Head of caudate nucleus (tissue), 42 donors: ENCODE results near the gene TRAPPC12.
A peak's percentile ranks its signal among the peaks of the same experiment; 100 is the strongest.
"Not testable (repeated sequence)": the region's sequence is repeated elsewhere in the genome, so short reads cannot be mapped to it uniquely, and the experiment has no call there.

ENCODE experiments used
- DNase-seq, 42 donors: peaks; one replicate each; pipeline versions ENCODE4 v3.0.0 to v3.0.0-alpha.2; 2020 to 2021; ENCODE audit warnings: mixed read lengths in 7 of 42
- intact Hi-C: fragments of 100-400 bp; cut with DNase I; formaldehyde crosslinking; loops from one replicate; pipeline ENCODE4 v1.15.0; 2022

Gene TRAPPC12

DNA sequence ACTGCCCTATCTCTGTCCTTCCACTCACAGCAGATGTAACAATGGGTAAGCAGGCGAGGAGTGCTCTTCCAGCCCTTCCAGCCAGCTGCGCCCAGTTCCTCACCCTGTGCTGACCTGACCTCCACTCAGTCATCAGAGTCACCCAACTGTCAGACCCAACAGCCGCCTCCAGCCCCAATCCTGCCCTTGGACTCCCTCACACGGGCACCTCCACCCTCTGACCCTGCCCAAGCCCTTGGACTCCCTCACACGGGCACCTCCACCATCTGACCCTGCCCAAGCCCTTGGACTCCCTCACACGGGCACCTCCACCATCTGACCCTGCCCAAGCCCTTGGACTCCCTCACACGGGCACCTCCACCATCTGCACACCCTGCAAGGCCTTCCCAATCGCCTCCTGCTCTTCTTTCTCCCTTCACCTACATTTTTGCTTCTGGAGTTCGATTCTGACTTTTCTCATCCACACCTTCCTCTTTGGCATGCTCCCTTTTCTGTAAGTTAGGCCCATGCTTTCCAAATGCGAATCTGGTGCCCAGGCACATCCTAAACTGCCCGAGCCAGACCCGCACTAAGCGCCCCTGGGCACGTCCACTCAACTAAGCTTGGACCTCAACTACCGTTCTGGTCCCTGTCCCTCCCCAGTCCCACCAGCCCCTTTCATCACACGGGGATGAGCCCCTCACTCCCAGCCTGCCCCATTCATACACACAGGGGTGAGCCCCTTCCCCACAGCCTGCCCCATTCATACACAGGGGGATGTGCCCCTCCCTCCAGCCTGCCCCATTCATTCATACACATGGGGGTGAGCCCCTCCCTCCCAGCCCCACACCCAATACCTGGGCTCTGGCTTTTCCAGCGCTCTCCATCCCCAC, 17.7 kb upstream of the TRAPPC12 start:
- intact Hi-C loops = no loop called here
- DNase-seq = no peak

- intact Hi-C loops = no loop called here
- DNase-seq = no peak
These were observed 14.3 kb upstream of the TRAPPC12 start for GRCh38 chr2:3365219-3365618.

GRCh38 chr2:3368261-3368722, 11.2 kb upstream of the TRAPPC12 start:
- no peak for DNase-seq
- intact Hi-C loops = no loop called here

GRCh38 chr2:3369340-3370181, 9.9 kb upstream of the TRAPPC12 start:
- intact Hi-C loops, DNase-seq: not testable (repeated sequence)

DNA sequence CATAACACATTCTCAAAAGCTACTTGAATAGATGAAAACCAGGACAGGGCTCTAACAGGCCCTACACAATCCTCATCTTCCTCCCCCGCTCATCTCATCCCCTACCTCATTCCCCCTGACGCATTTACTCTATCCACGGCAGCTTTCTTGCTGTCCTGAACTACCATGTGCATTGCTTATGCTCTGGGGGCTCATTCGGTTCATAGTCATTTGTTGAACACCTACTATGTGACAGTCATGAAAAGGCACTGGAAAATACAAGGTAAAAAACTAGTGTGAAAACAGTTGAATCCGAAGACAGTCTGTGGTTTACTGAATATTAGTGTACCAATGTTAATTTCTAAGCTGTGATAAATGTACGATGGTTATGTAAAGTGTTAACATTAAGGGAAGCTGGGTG, 2.7 kb upstream of the TRAPPC12 start:
- intact Hi-C loops = loop anchor here (5.0 kb wide), 3 partner anchors 75 to 200 kb away; partner anchors contain the start of gene RPS7
- no peak for DNase-seq

DNA sequence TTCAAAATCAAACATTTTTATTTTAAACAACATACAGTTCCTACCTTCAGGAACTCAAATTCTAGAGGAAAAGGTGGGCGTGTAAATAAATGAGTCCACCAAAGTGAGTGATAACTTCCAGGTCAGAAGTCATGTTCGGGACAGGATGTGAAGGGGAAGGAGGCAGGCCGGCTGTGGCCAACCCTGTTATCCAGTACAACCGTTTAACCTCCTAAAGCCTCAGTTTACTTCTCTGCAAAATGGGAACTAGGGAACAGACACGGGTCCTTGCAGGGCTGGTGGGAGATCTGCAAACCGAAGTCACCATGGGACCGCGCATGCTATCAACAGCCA, 2.2 kb upstream of the TRAPPC12 start:
- intact Hi-C loops = loop anchor here (5.0 kb wide), 3 partner anchors 75 to 200 kb away; partner anchors contain the start of gene RPS7
- DNase-seq = peak in 1 of 42 donors; percentile 12

DNA sequence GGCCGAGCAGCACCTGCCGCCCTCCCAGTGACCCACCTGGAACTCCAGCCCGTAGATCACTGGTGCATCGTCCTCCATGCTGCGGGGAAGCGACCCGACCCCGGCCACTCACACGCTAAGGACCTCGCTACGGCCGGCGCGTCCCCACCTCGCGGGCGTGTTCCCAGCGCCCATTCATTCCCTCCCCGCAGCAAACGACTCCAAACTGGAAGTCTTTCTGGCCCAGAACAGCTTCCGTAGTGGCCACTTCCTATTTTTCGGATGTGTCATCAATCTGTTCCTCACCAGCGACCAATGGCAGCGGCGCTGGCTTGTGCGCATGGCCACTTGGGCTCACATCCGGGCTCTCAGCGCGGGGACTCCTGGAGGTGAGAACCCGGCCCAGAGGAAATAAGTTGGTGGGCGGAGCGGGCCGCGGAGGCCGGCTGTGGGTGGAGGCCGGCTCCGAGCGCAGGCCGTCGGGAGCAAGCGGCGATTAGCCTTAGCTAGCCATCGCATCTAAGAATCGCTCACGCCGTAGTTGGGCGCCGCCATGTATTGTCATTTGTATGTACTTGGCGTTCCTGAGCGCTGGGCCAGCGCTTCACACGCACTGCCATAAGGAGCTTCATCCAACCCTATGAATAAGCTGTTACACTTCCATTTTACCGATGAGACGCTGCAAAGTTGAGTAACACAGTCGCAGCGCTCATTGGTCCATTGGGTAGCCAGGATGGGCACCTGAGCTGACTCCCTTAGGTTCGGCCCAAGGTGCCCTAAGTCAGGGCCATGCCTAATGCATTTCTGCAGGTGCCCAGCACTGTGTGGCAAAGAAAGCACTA, 1.7 kb upstream of the TRAPPC12 start, which contains the start of gene EIPR1:
Gene EIPR1 (minus strand): TSS at position 207 of the 821 bp plus-strand sequence. CDS start 129 bp downstream, at position 78.
- intact Hi-C loops = loop anchor here (5.0 kb wide), 3 partner anchors 76 to 199 kb away; partner anchors contain the start of gene RPS7
- DNase-seq = peak; percentile 88 to 100 (median 98)

DNA sequence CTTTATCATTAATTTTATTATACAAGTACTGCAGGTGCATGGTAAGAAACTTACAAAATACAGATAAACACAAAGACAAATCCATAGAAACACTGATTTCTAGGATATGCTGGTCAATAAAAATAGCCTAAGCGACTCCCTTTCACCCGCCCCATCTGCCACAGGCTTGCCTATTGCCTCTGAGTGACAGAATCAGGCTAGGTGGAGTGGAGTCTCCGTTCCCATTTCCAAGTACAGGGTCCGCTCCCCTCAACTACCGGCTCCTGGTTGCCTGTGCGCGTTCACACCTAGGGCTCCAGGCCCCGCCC, 201 bp upstream of the TRAPPC12 start:
- intact Hi-C loops = loop anchor here (5.0 kb wide), 3 partner anchors 77 to 198 kb away; partner anchors contain the start of gene RPS7
- DNase-seq = no peak

GRCh38 chr2:3386448-3386958, 7.0 kb downstream of the TRAPPC12 start:
- intact Hi-C loops = no loop called here

GRCh38 chr2:3387011-3387410, 7.5 kb downstream of the TRAPPC12 start:
- intact Hi-C loops = no loop called here
- DNase-seq = no peak

More at GRCh38 chr2:3386448-3386958, 7.0 kb downstream of the TRAPPC12 start:
- DNase-seq = no peak

- DNase-seq = no peak
- intact Hi-C loops = no loop called here
These were observed 8.3 kb downstream of the TRAPPC12 start for GRCh38 chr2:3387644-3388411.

DNA sequence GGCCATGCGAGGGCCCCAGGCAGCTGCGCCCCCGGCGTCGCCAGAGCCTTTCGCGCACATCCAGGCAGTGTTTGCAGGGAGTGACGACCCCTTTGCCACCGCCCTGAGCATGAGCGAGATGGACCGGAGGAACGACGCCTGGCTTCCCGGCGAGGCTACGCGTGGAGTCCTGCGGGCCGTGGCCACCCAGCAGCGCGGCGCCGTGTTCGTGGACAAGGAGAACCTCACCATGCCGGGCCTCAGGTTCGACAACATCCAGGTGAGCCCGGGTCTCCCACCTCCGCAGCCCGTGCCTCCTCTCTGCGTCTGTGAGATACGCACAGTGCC, 8.9 kb downstream of the TRAPPC12 start:
- intact Hi-C loops = no loop called here
- DNase-seq = no peak

DNA sequence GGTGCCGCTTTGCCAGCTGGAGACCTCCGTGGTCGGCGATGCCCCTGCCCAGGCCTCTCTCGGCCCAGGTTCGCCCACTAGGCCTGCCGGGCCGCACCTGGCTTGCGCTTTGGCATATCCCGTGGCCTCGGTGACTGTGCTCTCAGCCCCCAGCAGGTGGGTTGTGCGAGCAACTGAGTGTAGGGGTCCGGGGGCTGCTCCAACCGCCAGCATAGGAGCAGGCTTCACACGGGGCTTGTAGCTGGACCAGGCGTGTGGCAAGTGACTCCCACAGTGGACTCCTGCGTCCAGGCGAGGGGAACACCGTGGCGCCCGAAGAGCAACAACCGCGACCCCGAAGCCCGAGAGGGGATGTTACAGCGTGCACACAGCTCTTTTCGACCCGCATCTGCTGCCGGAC, 9.7 kb downstream of the TRAPPC12 start:
- no peak for DNase-seq
- intact Hi-C loops = no loop called here

GRCh38 chr2:3390041-3390440, 10.5 kb downstream of the TRAPPC12 start:
- intact Hi-C loops = no loop called here
- DNase-seq = no peak

DNA sequence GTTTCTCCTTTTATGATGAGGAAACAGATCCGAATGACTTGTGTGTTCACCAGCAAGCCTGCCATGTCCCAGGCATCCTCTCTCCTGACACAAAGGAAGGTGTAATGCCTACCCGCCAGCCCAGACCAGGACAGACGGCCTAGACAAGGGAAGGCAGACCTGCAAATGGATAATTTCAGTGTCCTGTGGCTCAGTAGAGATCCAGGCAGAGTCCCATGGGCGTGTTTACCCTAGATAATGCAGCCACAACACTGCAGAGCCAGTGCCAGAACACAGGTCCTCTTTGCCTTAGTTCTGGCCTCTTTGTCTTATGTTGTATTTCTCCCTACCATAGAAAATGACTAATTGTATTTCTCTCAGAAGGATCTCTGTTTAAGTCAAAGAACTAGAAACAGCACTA, 12.7 kb downstream of the TRAPPC12 start:
- no peak for DNase-seq
- intact Hi-C loops = no loop called here

- intact Hi-C loops = loop anchor here (5.0 kb wide), 1 partner anchor 60 kb away; no protein-coding TSS in a partner anchor
- DNase-seq = no peak
These were observed 17.5 kb downstream of the TRAPPC12 start for GRCh38 chr2:3396920-3397559.

DNA sequence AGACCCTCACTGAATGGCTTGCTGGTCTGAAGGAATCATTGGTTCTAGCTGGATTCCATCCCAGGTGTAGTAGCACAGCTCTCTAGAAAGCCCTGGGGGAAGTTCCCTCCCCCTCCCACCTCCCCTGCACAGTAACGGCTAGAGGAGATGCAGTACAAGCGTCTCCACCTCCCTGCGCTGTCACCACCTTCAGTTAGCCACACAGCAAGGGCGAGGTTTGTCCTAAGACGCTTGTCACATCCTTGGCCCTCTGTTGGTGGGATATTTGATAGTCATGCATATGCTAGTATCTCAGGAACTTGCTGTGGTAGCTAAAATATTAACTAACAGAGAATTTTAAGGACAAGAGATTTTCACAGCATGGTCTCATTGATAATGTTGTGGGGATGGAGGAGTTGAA, 19.4 kb downstream of the TRAPPC12 start:
- no peak for DNase-seq
- intact Hi-C loops = loop anchor here (5.0 kb wide), 1 partner anchor 58 kb away; no protein-coding TSS in a partner anchor
